NCI-H2107 (cell line): ENCODE data around the gene C1orf21.
A peak's percentile ranks its signal among the peaks of the same experiment; 100 is the strongest.
"Not testable (repeated sequence)": the region's sequence is repeated elsewhere in the genome, so short reads cannot be mapped to it uniquely, and the experiment has no call there.

ENCODE experiments used
- DNase-seq: peaks from one replicate; lab custom pipeline; 2025; lab: John Stamatoyannopoulos, UW

Gene C1orf21

DNA sequence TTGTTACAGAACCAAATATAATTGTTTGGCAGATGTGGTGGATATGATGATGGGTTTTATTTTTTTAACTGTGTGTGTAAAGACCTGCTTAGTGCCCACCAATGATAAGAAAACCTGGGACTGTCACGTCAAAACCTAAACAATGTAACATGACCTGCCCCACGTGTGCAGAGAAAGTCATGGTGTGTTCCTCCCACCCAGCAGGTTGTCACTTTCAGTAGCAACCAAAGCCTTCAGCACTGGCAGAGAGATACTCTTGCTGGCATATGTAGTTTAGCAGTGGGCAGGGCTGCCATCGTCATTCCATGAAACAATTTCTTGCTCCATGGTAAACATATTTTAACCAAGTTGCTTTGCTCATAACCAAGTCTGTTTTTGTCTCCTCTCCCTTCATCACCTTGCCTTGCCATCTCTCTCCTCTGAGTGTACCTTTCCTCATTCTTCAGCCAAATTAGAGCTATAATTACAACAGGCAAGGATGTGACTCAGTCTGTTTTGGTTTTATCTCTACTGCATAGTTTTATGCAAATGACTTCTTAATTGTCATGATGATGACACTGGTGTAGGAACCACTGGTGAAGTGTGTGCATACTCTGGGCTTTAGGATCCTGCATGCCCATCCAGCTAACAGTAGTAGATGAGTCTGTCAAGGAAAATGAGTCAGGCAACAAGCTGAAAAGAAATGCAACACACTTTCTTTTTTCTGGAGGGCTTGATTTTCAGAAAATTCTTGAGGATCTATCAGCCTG, 217.5 kb downstream of the C1orf21 start:
- DNase-seq = no peak

DNA sequence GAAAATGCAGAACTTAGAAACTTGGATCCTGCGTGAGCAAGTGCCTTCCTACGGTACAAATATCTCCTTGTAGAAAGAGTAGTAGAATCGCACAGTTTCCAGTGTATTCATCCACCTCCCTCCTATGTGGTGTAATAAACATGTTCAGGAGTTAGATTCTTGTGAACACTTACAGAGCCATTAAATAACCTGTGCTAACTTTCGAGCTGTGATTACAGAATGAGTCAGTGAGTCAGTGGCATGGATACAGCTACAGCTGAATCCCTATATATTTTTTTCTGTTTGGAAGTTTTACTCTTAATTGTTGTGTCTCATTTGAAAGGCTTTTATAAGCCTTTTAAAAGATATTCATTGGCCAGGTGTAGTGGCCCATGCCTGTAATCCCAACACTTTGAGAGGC, 219.1 kb downstream of the C1orf21 start:
- no peak for DNase-seq

DNA sequence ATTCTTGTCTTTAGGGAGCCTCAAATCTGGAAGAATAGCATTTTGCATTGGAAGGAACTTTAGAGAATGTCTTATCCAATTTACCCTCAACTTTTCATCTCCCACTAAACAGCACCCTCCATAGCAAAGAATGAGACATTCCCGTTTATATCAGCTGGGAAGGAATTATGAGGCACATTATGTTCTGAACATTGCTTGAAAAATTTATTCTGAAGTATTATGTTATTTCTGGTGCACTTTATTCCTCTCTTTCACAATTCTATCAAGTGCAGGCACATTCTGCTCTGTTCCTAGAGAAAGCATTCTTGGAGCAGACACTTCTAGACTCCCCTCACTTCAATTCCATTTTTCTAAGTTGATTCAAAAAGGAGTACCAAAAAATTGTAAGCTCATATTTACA, 220.0 kb downstream of the C1orf21 start:
- DNase-seq = no peak

DNA sequence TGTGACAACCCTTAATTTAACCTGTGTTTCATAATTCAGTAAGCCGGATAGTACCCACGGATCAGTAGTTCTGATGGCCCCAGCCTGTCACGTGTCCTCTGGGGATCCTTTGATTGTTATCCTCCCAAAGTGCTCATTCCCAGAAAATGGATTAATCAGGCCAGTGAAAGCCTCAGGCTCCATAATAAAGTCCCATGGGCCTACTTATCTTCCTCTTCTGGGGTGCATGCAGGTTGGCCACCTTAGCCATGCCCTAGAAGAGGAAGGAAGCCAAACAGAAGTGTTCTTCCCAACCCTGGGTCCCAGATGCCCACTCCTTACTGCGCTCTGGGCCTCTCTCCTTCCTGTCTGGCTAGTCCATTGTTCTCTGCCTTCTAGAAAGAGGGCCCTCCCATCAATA, 221.8 kb downstream of the C1orf21 start:
- DNase-seq = no peak

DNA sequence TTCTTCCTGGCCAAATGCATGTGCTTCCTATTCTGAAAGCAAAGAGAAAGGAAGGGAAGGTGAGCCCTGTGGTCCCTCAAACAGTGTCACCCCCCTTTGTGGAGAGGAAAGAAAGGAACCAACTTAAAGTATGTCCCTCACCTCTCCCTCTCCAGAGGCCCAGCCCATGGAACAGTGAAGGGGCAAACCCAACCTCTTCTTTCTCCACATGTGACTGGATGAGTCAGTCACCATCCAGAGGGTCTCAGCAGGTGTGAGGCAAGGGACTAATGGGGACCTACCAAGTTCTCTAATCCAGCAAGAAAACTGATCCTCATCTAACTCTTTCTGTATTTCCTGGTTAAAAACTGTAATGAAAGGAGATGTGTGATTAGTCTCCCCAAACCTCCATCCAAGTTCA, 222.2 kb downstream of the C1orf21 start:
- no peak for DNase-seq

DNA sequence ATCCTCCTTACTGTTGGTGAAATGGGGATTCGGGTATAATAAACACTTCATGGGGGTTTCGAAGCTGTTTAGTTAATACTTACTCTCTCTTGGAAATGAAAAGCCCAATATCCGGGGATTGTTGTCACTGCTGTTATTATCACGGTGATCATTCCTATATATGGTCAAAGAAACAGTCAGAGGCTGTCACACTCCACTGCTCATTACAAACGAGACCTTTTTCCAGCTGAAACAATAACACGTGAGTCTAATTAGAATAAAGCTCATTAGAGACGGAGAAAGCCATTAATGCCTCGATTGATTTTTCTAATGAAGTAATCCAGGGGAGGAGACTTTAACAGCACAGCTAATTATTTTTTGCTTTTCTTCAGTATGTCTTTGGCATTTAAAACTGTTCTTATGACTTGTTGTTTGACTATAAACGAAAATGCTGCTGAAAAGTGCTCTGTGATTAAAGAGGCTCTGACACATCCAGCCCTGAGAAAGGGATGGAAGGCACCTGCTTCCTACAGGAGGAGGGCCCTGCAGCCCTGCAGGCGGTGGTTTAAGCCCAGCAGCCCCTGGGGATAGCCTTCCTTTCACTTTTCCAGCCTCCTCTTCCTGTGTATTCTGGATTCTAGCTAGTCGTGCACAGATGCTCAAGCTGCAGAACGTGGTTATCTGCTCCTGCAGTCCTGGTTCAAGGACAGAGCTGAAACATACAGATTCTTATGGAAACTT, 224.2 kb downstream of the C1orf21 start:
- DNase-seq = peak; percentile 25

DNA sequence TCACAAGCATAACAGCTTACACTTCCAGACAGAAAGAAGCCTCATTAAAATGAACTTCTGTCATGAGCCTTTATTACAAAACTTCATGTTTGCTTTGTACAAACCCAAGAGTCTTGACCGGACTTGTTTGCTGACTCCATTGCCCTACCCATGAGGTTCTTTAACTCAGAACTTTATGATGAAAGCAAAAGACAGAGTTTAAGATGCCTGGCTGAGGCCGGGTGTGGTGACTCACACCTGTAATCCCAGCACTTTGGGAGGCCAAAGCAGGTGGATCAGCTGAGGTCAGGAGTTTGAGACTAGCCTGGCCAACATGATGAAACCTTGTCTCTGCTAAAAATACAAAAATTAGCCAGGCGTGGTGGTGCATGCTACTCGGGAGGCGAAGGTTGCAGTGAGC, 225.4 kb downstream of the C1orf21 start:
- not testable (repeated sequence) for DNase-seq

DNA sequence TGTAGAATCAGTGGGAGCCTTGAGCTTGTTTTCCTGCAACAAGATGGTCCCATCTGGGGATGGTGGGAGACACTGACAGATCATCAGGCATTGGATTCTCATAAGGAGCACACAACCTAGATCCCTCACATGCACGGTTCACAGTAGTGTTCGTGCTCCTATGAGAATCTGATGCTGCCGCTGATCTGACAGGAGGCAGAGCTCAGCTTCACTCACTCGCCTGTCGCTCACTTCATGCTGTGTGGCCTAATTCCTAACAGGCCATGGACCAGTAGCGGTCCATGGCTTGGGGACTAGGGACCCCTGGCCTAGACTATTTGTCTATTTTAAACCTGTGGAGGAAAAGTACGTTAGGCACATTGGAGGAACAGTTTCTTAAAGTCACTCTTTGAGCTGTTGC, 227.8 kb downstream of the C1orf21 start:
- no peak for DNase-seq

DNA sequence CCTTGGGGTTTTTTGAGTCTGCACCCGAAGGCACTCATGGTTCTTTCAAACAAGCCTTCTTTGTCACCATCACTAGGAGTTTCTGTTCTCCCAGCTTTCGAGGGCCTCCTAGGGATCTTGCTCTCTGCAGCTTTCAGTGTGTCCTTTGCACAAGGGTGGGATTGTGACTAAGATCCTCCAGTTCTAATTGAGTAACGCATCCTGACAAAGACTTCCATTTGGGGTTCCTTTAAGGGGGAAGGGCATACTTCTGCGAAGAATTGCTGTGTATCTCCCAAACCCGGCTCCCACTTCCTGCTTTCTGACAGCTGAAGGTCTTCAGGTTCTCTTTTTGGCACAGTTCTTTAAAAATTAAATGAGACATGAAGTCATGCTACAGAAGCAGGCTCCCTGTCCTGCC, 228.5 kb downstream of the C1orf21 start:
- no peak for DNase-seq

DNA sequence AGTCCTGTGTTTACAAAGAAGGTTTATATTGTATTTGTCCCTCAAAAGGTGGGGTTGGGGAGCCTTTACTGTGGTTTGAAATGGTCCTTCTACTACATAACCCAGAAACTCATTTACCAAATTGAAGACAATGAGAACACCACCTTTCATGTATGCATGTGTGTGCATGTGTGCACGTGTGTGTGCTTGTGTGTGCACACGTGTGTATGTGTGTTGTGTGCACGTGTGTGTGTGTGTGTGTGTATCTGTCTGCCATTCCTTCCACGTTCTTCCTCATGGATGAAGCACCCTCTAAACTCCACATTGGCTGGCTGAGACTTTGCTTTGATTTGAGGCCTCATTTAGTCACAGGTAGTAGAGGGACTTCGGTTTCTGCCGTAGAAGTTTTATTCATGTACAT, 229.7 kb downstream of the C1orf21 start:
- DNase-seq = no peak

DNA sequence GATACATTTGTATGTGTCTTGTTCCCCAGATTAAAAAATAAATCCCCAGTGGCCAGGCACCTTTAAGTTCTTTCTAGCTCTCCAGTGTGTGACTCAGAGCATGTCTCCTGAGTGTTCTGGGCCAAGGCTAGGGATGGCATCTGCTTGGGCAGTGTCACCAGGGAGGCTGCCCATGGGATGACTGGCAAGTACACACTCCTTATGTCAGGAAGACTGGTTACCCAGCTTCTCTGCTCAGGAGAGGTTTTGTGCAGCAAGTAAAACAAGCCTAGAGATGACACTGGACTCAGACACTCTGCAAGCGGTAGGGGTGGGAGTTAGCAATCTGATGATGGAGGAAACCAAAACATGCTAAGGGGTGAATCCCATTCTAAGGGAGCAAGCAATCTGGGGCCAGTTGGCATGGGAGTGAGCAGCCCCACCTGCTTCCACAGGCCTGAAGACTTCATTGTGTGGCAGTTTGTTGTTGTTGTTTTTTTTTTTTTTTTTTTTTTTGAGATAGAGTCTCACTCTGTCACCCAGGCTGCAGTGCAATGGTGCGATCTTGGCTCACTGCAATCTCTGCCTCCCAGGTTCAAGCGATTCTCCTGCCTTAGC, 230.7 kb downstream of the C1orf21 start:
- no peak for DNase-seq

DNA sequence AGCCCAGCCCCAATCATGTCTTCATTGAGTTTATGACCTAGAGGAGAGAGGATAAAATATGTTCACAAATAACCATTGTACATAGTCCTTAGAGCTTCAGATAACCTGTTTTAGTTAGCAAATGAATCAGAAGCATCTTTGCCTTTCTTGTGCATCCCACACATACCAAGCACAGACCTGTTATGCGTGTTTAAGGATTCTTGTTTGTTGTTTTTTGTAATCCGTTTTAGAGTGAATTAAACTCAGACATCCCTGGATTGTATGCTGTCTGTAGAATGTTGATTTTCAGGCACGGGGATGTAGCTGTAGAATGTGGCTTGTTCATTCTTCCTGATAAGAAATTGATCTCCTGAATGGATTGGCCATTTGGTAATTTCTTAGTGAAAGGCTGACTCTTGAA, 232.0 kb downstream of the C1orf21 start:
- DNase-seq = no peak

DNA sequence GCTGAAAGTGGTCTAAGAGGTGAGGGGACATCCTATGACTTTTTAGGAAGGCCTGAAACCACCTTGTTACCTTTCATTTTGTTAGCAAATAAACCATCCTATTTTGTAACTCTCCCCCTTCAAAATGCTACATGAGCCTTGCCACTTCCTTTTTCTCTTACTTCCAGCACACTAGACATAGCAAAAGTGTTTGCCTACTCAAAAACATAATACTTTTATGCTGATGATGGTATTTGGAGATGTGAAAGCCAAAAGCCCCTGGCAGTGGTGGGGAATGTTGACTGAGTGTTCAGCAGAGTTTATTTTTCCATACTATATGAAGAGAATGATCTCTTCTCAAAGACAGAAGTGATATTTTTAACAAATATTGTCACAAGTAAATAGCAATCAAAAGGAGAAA, 233.6 kb downstream of the C1orf21 start:
- DNase-seq = no peak

DNA sequence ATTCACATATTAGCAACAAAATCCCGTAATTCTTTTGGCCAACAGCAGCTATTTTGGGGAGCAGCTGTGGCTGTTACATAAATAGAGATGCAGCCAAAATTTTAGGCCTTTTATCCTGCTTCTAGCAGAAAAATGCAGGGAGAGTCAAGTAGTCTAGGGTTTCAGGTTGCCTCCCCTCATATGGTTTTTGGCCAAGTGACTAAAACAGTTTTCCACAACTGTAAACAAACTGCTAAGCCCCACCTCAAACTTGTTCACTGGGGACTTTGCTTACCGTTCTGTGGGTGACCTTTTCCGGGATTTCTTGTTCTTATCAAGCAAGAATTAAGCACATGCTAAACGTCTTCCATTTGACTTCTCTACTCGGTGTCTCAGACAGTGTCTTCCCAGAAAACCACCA, 234.4 kb downstream of the C1orf21 start:
- DNase-seq = no peak

DNA sequence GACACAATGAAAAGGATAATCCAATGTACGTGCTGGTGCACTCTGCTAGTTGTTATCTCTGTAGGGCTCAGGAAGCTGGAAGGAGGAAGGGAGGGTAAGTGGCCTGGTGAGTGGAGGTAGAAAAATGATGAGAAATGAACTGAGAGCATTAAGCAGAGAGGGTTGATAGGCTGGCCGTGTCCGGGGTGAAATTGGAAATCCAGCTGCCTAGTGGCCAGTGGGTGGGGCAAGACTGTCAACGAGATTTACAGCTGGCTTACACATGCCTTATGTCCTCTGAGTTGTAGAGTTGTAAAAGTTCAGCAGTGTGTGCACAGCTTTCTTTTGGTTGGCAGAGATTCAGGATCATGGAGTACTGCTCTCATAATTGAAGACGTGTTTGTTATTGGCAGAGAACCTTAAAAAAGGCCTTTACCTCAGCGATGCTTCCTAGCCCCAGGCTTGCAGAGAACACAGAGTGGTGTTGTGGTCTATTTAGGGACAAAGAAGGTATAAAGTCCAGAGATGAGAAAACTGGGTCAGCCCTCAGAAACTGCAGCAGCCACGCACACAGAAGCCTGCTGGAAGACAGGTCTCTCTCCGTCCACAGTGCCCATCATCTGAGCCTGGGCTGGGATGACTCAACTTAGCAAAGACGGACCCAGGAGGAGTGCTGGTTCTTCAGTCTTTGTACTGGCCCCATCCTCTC, 235.5 kb downstream of the C1orf21 start:
- DNase-seq = no peak

DNA sequence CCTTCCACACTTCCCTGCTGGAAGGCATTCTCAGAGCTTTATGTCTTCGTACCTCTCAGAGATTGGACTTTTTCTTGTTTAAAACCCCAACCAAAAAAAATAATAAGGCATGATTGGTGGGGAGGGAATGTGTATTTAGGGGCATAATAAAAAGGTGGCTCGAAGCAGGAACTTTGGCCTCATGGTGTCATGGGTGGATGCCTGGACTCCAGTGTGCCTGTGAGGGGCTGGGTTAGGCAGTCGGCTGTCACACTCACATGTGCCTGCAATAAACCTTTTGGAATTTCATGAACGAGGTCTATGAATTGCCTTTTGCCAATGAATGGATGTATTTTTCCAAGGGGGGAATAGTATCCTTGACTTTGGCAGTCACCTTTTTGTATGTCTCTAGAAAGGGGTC, 236.6 kb downstream of the C1orf21 start:
- DNase-seq = no peak

DNA sequence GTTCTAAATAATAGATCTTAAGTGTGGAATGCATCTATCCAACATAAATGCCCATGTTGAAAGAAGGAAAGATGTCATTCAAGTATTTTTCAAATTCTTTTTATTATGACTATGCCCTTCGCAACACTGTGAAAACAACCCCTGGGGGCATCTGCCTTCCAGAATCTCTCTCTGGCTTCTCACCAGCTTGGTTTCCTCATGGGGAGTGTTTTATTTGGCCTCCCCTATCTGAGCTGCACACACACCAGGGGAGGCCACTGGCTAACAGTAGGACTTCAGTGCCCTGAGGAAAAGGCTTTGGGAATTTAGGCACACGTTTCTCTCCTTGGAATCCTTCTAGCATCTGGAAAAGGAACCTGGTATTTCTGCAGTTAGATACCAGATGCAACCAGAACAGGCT, 237.2 kb downstream of the C1orf21 start:
- DNase-seq = no peak

DNA sequence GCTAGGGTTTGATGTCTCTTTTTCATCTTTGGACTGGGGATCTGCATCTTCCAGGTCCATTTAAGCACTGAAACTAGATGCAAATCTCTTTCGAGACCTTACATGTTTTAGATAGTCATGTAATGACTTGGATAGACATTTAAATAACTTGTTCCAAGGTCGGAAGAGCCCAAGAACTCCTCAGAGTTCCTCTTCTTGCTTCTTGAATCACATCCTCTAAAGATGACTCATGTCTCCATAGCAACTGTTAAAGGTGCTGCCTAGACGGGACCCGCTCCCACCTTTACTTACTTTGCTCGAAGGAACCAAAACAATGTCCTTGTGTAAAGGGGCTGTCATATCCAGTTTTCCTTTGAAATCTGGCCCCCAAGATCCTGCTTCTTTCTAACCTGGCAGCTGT, 237.8 kb downstream of the C1orf21 start:
- no peak for DNase-seq

DNA sequence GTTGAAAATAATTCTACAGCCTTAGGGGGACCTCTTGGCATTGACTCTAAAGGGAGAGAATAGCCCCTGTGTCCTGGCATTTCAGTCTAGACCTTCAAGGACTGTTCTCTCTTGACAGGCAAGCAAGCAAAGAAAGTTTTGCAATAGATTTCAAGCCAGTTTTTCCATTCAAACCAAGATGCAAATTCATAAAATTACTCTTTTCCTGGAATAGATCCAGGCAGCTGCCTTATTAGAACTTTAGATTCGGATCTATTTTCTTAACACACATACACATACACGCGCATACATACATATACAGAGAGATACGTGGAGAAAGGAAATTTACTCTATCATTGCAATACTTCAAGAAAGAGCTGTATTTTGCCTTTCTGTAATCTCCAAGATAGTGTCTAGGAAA, 238.4 kb downstream of the C1orf21 start:
- DNase-seq = no peak

DNA sequence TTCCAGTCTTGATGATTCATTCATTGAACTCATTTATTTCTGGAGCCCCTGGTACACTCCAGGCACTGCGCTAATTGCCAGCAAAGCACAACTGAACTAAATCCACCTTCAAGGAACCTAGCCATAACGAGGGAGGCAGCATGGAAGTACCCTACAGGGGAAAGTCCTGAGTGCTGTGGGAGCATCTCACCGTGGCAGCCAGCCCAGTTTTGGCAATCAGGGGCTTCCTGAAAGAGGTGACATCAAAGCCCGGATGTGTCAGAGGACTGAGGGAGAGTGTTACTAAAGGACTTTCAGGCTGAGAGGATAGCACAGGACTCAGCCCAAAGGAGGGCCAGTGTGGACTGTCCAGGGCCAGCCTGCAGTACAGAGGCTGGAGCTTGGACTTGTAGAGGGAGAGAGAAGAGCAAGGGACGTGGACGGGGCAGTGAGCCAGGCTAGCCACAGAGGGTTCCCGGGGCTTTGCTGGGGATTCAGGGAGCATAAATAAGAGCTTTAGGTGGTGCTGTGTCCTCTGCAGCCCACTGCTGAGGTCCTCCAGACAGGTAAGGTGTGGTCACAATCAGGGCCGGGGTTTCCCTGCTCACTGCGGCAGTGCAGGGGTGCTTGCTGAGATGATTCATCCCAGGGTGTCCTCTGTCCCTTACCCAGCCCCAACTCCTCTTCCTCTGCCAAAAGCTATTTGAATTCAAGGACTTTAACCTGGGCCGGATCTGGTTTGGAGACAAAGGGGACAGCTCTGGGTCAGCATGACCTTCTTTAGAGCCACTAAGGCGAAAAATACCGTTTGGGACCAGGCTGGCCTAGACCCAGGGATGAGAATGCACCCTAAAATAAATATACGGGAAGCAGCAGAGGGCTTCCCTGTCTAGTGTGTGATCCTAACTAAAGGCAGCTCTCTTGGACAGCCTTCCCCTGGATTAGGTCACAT, 239.5 kb downstream of the C1orf21 start:
- no peak for DNase-seq

DNA sequence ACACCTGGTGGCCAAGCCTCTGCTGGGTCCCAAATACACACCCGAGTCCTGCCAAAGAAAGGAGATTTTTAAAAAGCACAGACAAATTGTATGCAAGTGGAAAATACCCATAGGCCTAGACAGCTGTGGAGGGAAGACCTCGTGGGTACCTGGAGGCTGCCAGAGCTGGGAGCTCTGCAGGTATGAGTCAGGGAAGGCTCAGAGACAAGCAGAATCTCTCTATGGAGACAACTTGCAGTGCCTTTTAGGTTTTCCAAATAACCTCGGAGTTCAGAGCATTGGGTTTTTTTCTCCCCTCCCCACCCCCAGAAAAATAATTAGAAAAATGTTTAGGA, 240.1 kb downstream of the C1orf21 start:
- DNase-seq = no peak

DNA sequence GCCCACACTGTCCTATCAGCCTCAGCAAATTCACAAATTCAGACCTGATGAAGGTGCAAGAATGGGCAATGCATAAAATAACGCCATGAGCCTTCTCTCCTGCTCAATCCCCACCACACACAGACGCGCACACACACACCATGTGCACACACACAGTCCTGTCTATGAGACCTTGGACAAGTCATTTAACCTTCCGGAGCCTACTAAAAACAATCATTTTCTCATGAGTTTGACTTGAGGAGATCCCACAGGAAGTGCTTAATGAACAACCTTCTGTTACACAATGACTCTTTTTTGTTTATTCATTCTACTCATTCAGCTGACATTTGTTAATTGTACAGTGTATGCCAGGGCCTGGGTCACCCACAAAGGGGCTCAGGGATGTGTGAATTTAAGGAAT, 242.4 kb downstream of the C1orf21 start:
- DNase-seq = no peak
